GM19372 (cell line): ENCODE results near the gene MTCL3.

Experiments
- ATAC-seq: cut with Tn5 transposase; IDR thresholded peaks from one replicate; pipeline ENCODE4 v1.9.1; 2021; ENCODE audit warnings: mild to moderate bottlenecking, low read depth, moderate library complexity; ENCODE audit not compliant: unreplicated experiment

MTCL3 gene

GRCh38 chr6:127515794-127516661 lies 3.1 kb downstream of the MTCL3 start:
- ATAC-seq = peak; percentile 68

- ATAC-seq = no peak
Observed at GRCh38 chr6:127515234-127515793, 3.8 kb downstream of the MTCL3 start.

- no peak for ATAC-seq
Observed at GRCh38 chr6:127514773-127515227, 4.3 kb downstream of the MTCL3 start.

GRCh38 chr6:127514179-127514772 lies 4.9 kb downstream of the MTCL3 start:
- ATAC-seq = no peak

- no peak for ATAC-seq
Observed at GRCh38 chr6:127513425-127513824, 5.7 kb downstream of the MTCL3 start.

- ATAC-seq = no peak
Observed at GRCh38 chr6:127510876-127511275, 8.3 kb downstream of the MTCL3 start.

- ATAC-seq = no peak
Observed at GRCh38 chr6:127506894-127507293, 12.2 kb downstream of the MTCL3 start.

GRCh38 chr6:127503022-127503421 lies 16.1 kb downstream of the MTCL3 start:
- no peak for ATAC-seq

- no peak for ATAC-seq
Observed at GRCh38 chr6:127497410-127497809, 21.7 kb downstream of the MTCL3 start.

- ATAC-seq = no peak
Observed at GRCh38 chr6:127496471-127496870, 22.7 kb downstream of the MTCL3 start.

GRCh38 chr6:127494240-127494767 lies 24.8 kb downstream of the MTCL3 start:
- no peak for ATAC-seq

GRCh38 chr6:127489248-127489647 lies 29.9 kb downstream of the MTCL3 start:
- ATAC-seq = no peak

- ATAC-seq = no peak
Observed at GRCh38 chr6:127486934-127487333, 32.2 kb downstream of the MTCL3 start.

- ATAC-seq = peak; percentile 99
Observed at GRCh38 chr6:127484212-127484863, 34.8 kb downstream of the MTCL3 start.

- ATAC-seq = peak; percentile 9
Observed at GRCh38 chr6:127483399-127484055, 35.6 kb downstream of the MTCL3 start.

- no peak for ATAC-seq
Observed at GRCh38 chr6:127482325-127482724, 36.8 kb downstream of the MTCL3 start.

- ATAC-seq = no peak
Observed at GRCh38 chr6:127481628-127482027, 37.5 kb downstream of the MTCL3 start.

- no peak for ATAC-seq
Observed at GRCh38 chr6:127481111-127481510, 38.0 kb downstream of the MTCL3 start.

- ATAC-seq = no peak
Observed at GRCh38 chr6:127477658-127478057, 41.5 kb downstream of the MTCL3 start.

- ATAC-seq = no peak
Observed at GRCh38 chr6:127475823-127476176, 43.3 kb downstream of the MTCL3 start.
